D721Med (cell line): ENCODE measurements around the gene FOXP2.
"Not testable (repeated sequence)": the region's sequence is repeated elsewhere in the genome, so short reads cannot be mapped to it uniquely, and the experiment has no call there.

ENCODE experiments used
- DNase-seq: peaks from one replicate; pipeline ENCODE4 v3.0.0; 2011; ENCODE audit warnings: low spot score; ENCODE audit not compliant: insufficient read length
- FAIRE-seq: peaks from 2 replicates; lab custom pipeline; 2011; peaks lifted over from hg19 to GRCh38; lab: Jason Lieb, UNC
- TF ChIP-seq, protein P1 (sequence below): IDR thresholded peaks from 2 replicates; pipeline ENCODE4 v1.5.1; 2012; ENCODE audit warnings: mild to moderate bottlenecking, control low read depth; ENCODE audit not compliant: insufficient read depth; ENCODE audit errors: missing control alignments

Gene FOXP2

DNA sequence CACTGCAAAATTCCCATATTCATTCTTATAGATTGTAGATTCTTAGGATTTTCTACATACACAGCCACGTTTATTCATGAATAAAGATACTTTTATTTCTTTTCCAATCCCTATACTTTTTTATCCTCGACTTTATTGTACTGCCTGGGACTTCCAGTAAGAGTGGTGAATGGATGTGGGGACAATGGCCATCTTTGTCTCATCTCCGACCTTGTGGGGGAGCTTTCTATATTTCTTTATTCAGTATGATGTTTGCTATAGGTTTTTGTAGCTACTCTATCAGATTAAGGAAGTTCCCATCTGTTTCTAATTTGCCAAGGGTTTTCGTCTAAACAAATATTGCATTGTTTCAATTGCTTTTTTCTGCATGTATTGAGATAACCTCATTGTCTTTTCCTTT lies 184.3 kb downstream of the FOXP2 start:
- TF ChIP-seq, protein P1, sequence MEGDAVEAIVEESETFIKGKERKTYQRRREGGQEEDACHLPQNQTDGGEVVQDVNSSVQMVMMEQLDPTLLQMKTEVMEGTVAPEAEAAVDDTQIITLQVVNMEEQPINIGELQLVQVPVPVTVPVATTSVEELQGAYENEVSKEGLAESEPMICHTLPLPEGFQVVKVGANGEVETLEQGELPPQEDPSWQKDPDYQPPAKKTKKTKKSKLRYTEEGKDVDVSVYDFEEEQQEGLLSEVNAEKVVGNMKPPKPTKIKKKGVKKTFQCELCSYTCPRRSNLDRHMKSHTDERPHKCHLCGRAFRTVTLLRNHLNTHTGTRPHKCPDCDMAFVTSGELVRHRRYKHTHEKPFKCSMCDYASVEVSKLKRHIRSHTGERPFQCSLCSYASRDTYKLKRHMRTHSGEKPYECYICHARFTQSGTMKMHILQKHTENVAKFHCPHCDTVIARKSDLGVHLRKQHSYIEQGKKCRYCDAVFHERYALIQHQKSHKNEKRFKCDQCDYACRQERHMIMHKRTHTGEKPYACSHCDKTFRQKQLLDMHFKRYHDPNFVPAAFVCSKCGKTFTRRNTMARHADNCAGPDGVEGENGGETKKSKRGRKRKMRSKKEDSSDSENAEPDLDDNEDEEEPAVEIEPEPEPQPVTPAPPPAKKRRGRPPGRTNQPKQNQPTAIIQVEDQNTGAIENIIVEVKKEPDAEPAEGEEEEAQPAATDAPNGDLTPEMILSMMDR = no peak
- FAIRE-seq (no peak), DNase-seq (no peak)

DNA sequence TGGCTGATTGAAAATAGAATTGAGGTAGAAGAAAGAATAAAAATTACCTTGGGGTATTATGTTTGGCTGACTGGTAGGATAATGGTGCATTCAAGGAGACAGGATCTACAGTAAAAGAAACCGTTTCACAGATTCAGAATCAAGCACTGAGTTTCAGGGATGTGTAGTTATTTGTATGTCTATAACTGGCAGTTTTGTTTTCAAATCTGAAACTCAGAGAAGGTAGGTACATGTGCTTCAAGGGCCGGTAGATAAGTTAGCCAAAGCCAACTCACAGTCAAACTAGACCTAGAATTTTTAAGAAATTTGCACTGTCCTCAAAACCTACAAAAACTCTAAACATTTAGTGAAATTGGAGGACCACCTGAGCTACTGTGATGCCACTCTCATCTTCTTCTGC lies 191.5 kb downstream of the FOXP2 start:
- FAIRE-seq (no peak), DNase-seq (no peak)
- TF ChIP-seq, protein P1 = no peak

DNA sequence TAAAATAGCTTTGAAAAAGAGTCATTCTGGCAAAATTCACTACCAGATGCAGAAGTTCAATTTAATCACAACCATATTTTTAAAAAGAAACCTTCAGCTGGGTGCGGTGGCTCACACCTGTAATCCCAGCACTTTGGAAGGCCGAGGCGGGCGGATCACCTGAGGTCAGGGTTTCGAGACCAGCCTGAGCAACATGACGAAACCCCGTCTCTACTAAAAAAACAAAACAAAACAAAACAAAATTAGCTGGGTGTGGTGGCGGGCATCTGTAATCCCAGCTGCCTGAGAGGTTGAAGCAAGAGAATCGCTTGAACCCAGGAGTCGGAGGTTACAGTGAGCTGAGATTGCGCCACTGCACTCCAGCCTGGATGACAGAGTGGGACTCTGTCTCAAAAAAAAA lies 194.2 kb downstream of the FOXP2 start:
- not testable (repeated sequence) for DNase-seq, FAIRE-seq

DNA sequence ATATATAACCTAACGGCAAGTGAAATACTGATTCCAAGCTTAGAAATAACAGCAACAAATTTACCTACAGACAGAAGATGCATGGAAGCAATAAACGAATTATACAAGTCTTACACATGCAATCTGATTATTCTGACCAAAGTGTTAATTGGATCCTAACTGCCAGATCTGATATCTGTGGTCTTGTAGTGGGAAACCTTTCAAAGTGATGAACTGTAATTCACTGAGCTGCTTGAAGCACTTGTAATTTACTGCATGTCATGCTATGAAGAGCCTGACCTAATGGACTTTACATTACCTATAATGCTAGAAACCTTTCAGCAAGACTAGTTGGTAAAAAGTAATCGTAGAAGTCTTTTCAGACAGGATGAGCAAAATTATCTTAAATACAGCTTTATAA lies 205.6 kb downstream of the FOXP2 start:
- TF ChIP-seq, protein P1 = no peak
- DNase-seq (no peak), FAIRE-seq (peak; percentile 94)

DNA sequence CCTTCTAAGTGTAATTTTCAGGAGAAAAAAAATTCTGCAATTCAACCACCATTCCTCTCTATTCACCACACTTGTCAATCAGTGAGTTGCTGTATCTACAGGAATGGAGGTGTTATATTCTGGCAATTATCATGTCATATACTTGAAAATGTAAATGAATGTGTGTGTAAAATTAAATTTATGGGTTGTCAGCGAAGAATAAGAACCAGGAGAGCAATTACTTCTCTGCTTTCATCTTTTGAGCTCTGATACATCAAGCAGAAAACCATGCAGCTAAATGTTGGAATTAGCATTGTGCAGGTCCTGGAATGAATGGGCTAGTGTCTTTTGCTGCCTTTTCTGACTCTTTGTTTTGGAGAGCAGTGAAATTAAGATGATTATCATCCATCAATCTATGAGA lies 207.6 kb downstream of the FOXP2 start:
- DNase-seq (no peak), FAIRE-seq (no peak)
- TF ChIP-seq, protein P1 = no peak

DNA sequence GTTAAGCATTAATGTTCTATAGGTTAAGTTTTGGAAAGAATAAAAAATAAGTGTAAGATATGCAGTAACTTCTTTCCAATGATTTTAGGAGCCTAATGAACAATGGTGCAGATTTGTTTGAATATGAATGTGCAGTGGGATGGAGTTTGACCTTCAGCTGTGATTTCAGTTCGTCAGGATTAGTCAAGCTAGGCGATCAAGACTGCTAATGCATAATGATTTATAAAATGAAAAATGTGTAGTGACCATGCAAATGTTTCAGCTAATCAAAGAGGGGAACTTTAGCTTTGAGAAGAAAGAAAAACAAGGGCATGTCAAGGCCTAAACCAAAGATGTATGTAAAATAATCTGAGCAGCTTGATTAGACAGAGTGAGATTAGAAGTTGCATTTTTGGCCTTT lies 208.5 kb downstream of the FOXP2 start:
- no peak for DNase-seq
- TF ChIP-seq, protein P1 = no peak
- FAIRE-seq = peak; percentile 68

DNA sequence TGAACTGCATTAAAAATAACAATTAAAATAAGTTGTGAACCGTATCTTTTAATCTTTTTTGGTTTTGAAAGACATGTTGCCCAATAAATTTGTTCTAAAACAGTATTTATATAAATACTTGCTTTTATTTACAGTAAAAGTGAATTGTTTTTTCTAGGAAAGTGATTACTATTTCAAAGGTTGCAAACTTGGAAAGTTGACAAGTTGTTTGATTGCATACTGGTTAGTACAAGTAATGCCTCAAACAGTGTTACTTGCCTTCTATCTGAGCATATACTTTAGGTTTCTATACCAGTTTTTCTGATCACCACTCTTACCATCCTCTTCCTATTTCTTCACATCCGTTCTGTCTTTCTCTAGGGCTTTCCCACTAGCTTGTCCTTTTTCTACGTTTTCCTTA lies 212.6 kb downstream of the FOXP2 start:
- no peak for FAIRE-seq
- TF ChIP-seq, protein P1 = no peak
- no peak for DNase-seq

DNA sequence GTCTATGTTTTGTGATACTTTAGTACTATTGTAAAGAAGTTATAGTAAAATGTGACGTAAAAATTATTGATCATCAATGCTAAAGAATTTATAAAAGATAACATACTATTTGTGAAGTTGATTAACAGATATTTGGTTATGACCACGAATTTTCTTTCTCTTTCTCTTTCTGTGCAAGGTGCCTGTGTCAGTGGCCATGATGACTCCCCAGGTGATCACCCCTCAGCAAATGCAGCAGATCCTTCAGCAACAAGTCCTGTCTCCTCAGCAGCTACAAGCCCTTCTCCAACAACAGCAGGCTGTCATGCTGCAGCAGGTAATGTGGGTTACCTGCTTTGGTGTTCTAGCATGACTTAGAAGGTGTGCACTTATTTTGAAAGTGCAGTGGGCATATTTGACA lies 213.7 kb downstream of the FOXP2 start:
- FAIRE-seq = no peak
- TF ChIP-seq, protein P1 = no peak
- no peak for DNase-seq
